Neuronal stem cell (in vitro differentiated cells): ENCODE results near the gene SLC27A5.

Experiments used
- DNase-seq: peaks from one replicate; pipeline ENCODE4 v3.0.0-alpha.2; 2013; ENCODE audit warnings: low spot score
- H2AFZ ChIP-seq: one replicate; pipeline ENCODE4 v1.6.1; 2013; ENCODE audit warnings: mild to moderate bottlenecking, low read length, inconsistent platforms
- H2AK5ac ChIP-seq: 2 replicates; pipeline ENCODE4 v1.6.1; 2013; ENCODE audit warnings: low read depth, mild to moderate bottlenecking, inconsistent platforms, low read length, moderate library complexity, mixed read lengths
- H2BK120ac ChIP-seq: 2 replicates; pipeline ENCODE4 v1.6.1; 2013; ENCODE audit warnings: low read depth, mild to moderate bottlenecking, inconsistent platforms, low read length, moderate library complexity, mixed read lengths
- H2BK12ac ChIP-seq: one replicate; pipeline ENCODE4 v1.6.1; 2013; ENCODE audit warnings: low read length, inconsistent platforms
- H2BK15ac ChIP-seq: 2 replicates; pipeline ENCODE4 v1.6.1; 2013; ENCODE audit warnings: mild to moderate bottlenecking, low read length, inconsistent platforms, mixed read lengths
- H2BK5ac ChIP-seq: one replicate; pipeline ENCODE4 v1.6.1; 2013; ENCODE audit warnings: inconsistent platforms, mild to moderate bottlenecking, low read length, moderate library complexity
- H3K14ac ChIP-seq: one replicate; pipeline ENCODE4 v1.6.1; 2013; ENCODE audit warnings: low read length, inconsistent platforms
- H3K18ac ChIP-seq: 2 replicates; pipeline ENCODE4 v1.6.1; 2013; ENCODE audit warnings: low read length, inconsistent platforms
- H3K23ac ChIP-seq: 2 replicates; pipeline ENCODE4 v1.6.1; 2013; ENCODE audit warnings: low read depth, mild to moderate bottlenecking, mixed read lengths, low read length, inconsistent platforms; ENCODE audit not compliant: poor library complexity
- H3K27ac ChIP-seq: replicated peaks from 3 replicates; pipeline ENCODE4 v1.5.1; 2013; ENCODE audit warnings: low read length, inconsistent platforms
- H3K27me3 ChIP-seq, 3 experiments: 2 replicates each; pipeline ENCODE4 v1.6.1; 2013; ENCODE audit warnings: low read length in 3 of 3, mild to moderate bottlenecking in 2 of 3, inconsistent platforms in 1 of 3, low read depth in 1 of 3, mixed read lengths in 1 of 3, moderate library complexity in 1 of 3; ENCODE audit not compliant: control insufficient read depth in 3 of 3, insufficient read depth in 3 of 3
- H3K36me3 ChIP-seq, 2 donors: replicated peaks in 1 of 2; 2 replicates each; pipeline ENCODE4 v1.6.1; 2013; ENCODE audit warnings: low read length in 2 of 2; ENCODE audit not compliant: control insufficient read depth in 2 of 2, insufficient read depth in 2 of 2
- H3K4ac ChIP-seq: 2 replicates; pipeline ENCODE4 v1.6.1; 2013; ENCODE audit warnings: inconsistent platforms, mild to moderate bottlenecking, low read length, moderate library complexity
- H3K4me1 ChIP-seq, 2 donors: 1 replicate in 1 of 2; 2 replicates in 1 of 2; pipeline ENCODE4 v1.6.1; 2013; ENCODE audit warnings: low read length in 2 of 2, low read depth in 1 of 2; ENCODE audit not compliant: control insufficient read depth in 2 of 2, insufficient read depth in 1 of 2
- H3K4me2 ChIP-seq: one replicate; pipeline ENCODE4 v1.6.1; 2013; ENCODE audit warnings: mild to moderate bottlenecking, low read length, inconsistent platforms; ENCODE audit not compliant: insufficient read depth, poor library complexity, severe bottlenecking
- H3K4me3 ChIP-seq, 2 donors: 2 replicates each; pipeline ENCODE4 v1.5.1; 2013; ENCODE audit warnings: low read length in 2 of 2, mild to moderate bottlenecking in 2 of 2, inconsistent platforms in 1 of 2, moderate library complexity in 1 of 2
- H3K79me1 ChIP-seq: one replicate; pipeline ENCODE4 v1.6.1; 2013; ENCODE audit warnings: low read depth, mild to moderate bottlenecking, inconsistent platforms, low read length, moderate library complexity
- H3K9ac ChIP-seq: one replicate; pipeline ENCODE4 v1.6.1; 2013; ENCODE audit warnings: mild to moderate bottlenecking, low read depth, low read length, inconsistent platforms; ENCODE audit not compliant: poor library complexity
- H3K9me3 ChIP-seq, 2 donors: replicated peaks in 1 of 2; 2 replicates each; pipeline versions ENCODE3 to v1.6.1; 2013; ENCODE audit warnings: low read length in 2 of 2, mild to moderate bottlenecking in 2 of 2, inconsistent platforms in 1 of 2, low read depth in 1 of 2, mixed read lengths in 1 of 2, moderate library complexity in 1 of 2; ENCODE audit not compliant: control insufficient read depth in 2 of 2, insufficient read depth in 1 of 2
- H4K8ac ChIP-seq: one replicate; pipeline ENCODE4 v1.6.1; 2013; ENCODE audit warnings: low read depth, mild to moderate bottlenecking, inconsistent platforms, low read length, moderate library complexity
- H4K91ac ChIP-seq: one replicate; pipeline ENCODE4 v1.6.1; 2013; ENCODE audit warnings: low read length, low read depth, mild to moderate bottlenecking, inconsistent platforms; ENCODE audit not compliant: poor library complexity
- WGBS, 2 donors: extraction: QIAGEN DNeasy Blood & Tissue Kit; methylation state at CpG; one replicate each; pipeline ENCODE4 v1.1.7; 2013; ENCODE audit warnings: missing lambda C conversion rate in 2 of 2, mixed read lengths in 1 of 2; ENCODE audit not compliant: insufficient read length in 2 of 2, insufficient replicate concordance in 1 of 2; ENCODE audit errors: extremely low coverage in 2 of 2; 5-methylcytosine and 5-hydroxymethylcytosine counted together

Gene SLC27A5

GRCh38 chr19:58538257-58539168 lies 26.7 kb upstream of the SLC27A5 start:
- Histone ChIP-seq H3K4me1 (peaks cover 5 to 6% of the 10 kb centered on the region in 2 donors), H3K79me1 (no peaks in the 10 kb centered on the region), H2BK5ac (peak overlapping the region; percentile 94), H3K9ac (peak overlapping the region; percentile 78), H3K27ac (peak overlapping the region; percentile 60), H3K14ac (peak overlapping the region; percentile 31), H3K4me2 (peak overlapping the region; percentile 78), H3K4me3 (peak overlapping the region; percentile 42 to 79), H4K91ac (peak overlapping the region; percentile 96), H3K23ac (peak overlapping the region; percentile 95), H3K27me3 (peaks cover 0 to 23% (median 17%) of the 10 kb centered on the region in 3 experiments), H3K9me3 (no peaks in the 10 kb centered on the region), H2AFZ (peak overlapping the region; percentile 92), H2BK15ac (peak overlapping the region; percentile 99), H2BK120ac (peak overlapping the region; percentile 56), H3K4ac (peak overlapping the region; percentile 76), H2BK12ac (no peak overlapping the region), H3K18ac (peak overlapping the region; percentile 94), H2AK5ac (peak overlapping the region; percentile 93), H4K8ac (no peak overlapping the region), H3K36me3 (no peaks in the 10 kb centered on the region)
- peak; percentile 71 for DNase-seq
- no CpG with 5 or more reads among the region's 55 CpGs for WGBS, 2 donors

DNA sequence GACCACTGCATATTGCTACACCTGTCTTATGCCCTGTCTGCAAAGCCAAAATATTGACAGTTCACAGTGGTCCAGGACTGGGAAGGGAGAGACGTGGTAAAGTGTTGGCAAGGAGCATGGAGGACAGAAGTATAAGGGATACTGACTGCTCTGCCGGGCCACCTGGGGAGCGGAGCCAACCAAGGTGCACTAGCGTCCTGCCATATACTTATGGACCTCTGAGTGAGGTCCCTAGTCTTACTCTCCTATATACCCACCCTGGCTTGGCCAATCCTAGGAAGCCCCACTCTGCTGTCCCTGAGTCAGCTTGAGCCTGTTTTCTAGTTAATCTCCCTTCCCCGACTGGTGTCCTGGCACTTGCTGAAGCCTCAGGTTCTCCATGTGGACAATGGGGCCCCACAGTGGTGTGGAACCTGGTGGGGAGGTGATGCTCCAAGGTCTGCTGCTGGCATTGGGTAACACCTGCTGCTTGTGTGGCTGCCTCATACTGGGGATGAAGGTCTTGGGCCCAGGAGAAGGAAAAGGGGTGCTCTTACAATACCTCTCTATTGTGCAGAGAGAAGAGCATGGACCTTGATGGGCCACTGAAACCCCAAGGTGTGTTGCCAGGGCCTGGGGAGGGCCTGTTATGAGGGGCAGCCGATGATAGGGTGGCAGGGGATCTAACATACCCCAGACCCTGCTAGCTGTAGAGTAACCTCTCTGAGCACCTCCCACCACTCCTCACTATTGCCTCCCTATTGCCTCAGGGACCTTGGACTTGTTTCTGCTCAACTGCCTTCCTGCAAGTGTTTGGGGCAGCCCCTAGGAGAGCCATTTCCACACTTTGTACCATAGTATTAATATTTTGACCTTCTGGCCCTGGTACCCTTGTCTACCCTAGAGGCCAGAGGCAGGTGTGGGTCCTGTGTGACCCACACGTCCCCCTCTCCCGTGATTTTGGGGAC lies 25.3 kb upstream of the SLC27A5 start:
- Histone ChIP-seq H4K8ac (peak overlapping the region; percentile 43), H2BK5ac (no peak overlapping the region), H3K9ac (no peak overlapping the region), H3K4me2 (no peak overlapping the region), H3K14ac (no peak overlapping the region), H2BK120ac (no peak overlapping the region), H2AK5ac (peak overlapping the region; percentile 23), H3K9me3 (no peaks in the 10 kb centered on the region), H4K91ac (no peak overlapping the region), H3K36me3 (no peaks in the 10 kb centered on the region), H3K4me1 (peaks cover 5 to 6% of the 10 kb centered on the region in 2 donors), H3K4ac (no peak overlapping the region), H3K4me3 (peak overlapping the region in 1 of 2 donors; percentile 63), H3K79me1 (no peaks in the 10 kb centered on the region), H3K27me3 (peaks cover 0 to 21% (median 16%) of the 10 kb centered on the region in 3 experiments), H2BK12ac (no peak overlapping the region), H3K23ac (peak overlapping the region; percentile 73), H2AFZ (no peak overlapping the region), H2BK15ac (peak overlapping the region; percentile 41), H3K27ac (no peak overlapping the region), H3K18ac (no peak overlapping the region)
- WGBS, 2 donors = no CpG with 5 or more reads among the region's 8 CpGs
- DNase-seq = no peak

DNA sequence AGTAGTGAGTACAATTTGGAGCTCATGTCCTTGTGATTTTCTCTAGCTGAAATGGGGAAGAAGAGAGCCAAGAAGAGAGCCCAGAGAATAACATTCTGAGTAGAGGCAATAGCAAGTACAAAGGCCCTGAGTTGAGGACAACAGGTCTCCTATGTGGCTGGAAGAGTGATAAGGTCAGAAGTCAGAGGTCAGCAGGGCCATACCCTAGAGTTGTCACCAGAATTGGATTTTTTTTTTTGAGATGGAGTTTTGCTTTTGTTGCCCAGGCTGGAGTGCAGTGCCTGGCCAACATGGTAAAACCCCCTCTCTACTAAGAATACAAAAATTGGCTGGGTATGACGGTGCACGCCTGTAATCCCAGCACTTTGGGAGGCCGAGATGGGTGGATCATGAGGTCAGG lies 24.1 kb upstream of the SLC27A5 start:
- H2BK120ac ChIP-seq = no peak overlapping the region
- no peak overlapping the region for H3K27ac ChIP-seq
- no CpG with 5 or more reads among the region's 3 CpGs for WGBS, 2 donors
- H3K27me3 ChIP-seq = peaks cover 0 to 26% (median 14%) of the 10 kb centered on the region in 3 experiments
- no peak overlapping the region for H3K14ac ChIP-seq
- no peak overlapping the region for H3K23ac ChIP-seq
- no peak overlapping the region for H3K18ac ChIP-seq
- no peak overlapping the region for H4K8ac ChIP-seq
- no peak overlapping the region for H4K91ac ChIP-seq
- no peaks in the 10 kb centered on the region for H3K9me3 ChIP-seq
- no peaks in the 10 kb centered on the region for H3K36me3 ChIP-seq
- H3K4me1 ChIP-seq = peaks cover 5 to 6% of the 10 kb centered on the region in 2 donors
- no peak overlapping the region for H2BK12ac ChIP-seq
- no peak overlapping the region for H3K4me3 ChIP-seq
- H2BK5ac ChIP-seq = no peak overlapping the region
- no peak for DNase-seq
- no peak overlapping the region for H2AK5ac ChIP-seq
- H2BK15ac ChIP-seq = no peak overlapping the region
- H3K4ac ChIP-seq = no peak overlapping the region
- H3K79me1 ChIP-seq = no peaks in the 10 kb centered on the region
- H3K9ac ChIP-seq = no peak overlapping the region
- H3K4me2 ChIP-seq = no peak overlapping the region
- no peak overlapping the region for H2AFZ ChIP-seq
